Immature natural killer cell (primary cell): Measurements from ENCODE around the gene MBNL1. TPM values are rescaled to one million over a fixed set of nuclear protein-coding genes. Genes with fewer than 3 reads are reported as not detected.
A peak's percentile ranks its signal among the peaks of the same experiment; 100 is the strongest.

Source experiments
- DNase-seq, 3 donors: peaks; one replicate each; pipeline ENCODE4 v3.0.0; 2022; ENCODE audit warnings: mixed read lengths in 1 of 3
- H3K27ac Mint-ChIP-seq, 6 donors: one replicate each; pipeline ENCODE4 v1.8.0; 2020; ENCODE audit warnings: mixed read lengths in 6 of 6, mild to moderate bottlenecking in 5 of 6, inconsistent platforms in 4 of 6, moderate library complexity in 3 of 6
- H3K27me3 Mint-ChIP-seq, 3 donors: one replicate each; pipeline ENCODE4 v1.8.0; 2020 to 2021; ENCODE audit warnings: low read depth in 3 of 3, mild to moderate bottlenecking in 3 of 3, mixed read lengths in 3 of 3, moderate library complexity in 3 of 3, inconsistent platforms in 1 of 3
- H3K36me3 Mint-ChIP-seq, 3 donors: one replicate each; pipeline ENCODE4 v1.8.0; 2020; ENCODE audit warnings: mixed read lengths in 3 of 3, inconsistent platforms in 2 of 3, mild to moderate bottlenecking in 2 of 3
- H3K4me1 Mint-ChIP-seq, 2 donors: one replicate each; pipeline ENCODE4 v1.8.0; 2020; ENCODE audit warnings: inconsistent platforms in 2 of 2, mild to moderate bottlenecking in 2 of 2, mixed read lengths in 2 of 2, moderate library complexity in 1 of 2
- H3K4me3 Mint-ChIP-seq, 5 donors: one replicate each; pipeline ENCODE4 v1.8.0; 2020; ENCODE audit warnings: mild to moderate bottlenecking in 5 of 5, mixed read lengths in 5 of 5, inconsistent platforms in 3 of 5, moderate library complexity in 3 of 5
- H3K9me3 Mint-ChIP-seq, 6 donors: one replicate each; pipeline ENCODE4 v1.8.0; 2020; ENCODE audit warnings: mild to moderate bottlenecking in 6 of 6, mixed read lengths in 6 of 6, inconsistent platforms in 4 of 6, moderate library complexity in 3 of 6
- polyA plus RNA-seq, 3 donors: library from polyadenylated mRNA; unstranded; fragments of 300-500 nt; fragmentation: Illumina TruSeq; gene quantifications; one replicate each; pipeline ENCODE4 v1.2.3, GENCODE V29; 2021

Gene MBNL1
- polyA plus RNA-seq, 3 donors from 2014 or later = 270 to 399 (median 286) TPM

DNA sequence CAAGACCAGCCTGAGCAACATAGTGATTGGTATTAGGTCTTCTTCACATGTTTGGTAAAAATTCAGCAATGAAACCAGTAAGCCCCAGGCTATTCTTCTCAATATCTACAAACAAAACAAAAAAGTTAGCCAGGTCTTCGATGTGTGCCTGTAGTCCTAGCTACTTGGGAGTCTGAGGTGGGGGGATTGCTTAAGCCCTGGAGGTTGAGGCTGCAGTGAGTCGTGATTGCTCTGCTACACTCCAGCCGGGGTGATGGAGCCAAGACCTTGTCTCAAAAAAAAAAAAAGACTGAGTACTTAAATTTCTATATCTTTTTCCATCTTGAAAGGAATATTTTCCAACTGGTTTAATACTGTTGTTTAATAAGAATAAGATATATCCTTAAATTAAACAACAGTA, 106.8 kb downstream of the MBNL1 start:
- H3K4me1 Mint-ChIP-seq = peaks cover 82 to 95% of the 10 kb centered on the region in 2 donors

DNA sequence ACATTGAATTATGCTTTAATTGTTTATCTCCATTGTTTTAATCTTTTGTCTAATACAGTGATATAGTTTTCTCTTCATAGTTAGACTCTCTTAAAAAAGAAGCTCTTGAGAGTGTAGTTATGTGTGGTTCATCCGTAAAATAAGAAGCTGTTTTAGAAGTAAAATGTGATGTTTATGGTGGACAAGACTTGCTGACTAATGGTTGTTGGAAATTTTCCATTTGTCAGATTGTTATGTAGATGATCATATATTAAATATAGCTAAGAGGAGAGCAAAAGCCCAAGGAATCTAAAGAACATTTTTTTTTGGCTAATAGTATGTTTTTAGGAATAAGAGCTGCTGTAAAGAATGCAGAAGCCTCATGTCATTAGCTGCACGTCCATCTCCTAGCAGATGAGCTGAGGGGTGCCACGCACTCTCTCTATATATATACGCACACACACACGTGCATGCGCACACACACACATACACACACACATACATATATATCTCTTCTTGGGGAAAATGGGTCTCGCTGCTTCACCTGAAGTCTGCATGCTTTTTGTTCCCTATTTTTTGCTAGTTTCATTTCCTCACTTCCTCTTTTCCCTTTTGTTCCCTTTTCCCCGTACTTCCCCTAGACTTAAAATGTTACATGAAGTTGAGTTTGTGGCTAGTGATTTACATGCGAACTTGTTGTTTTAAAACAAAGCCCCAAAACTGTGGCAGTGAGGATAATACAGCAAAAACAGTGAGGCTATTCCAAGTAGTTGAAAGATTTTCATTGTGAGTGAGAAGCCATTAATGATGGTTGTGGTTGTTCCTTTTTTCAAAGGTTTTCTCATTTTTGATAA, 107.8 kb downstream of the MBNL1 start:
- Mint-ChIP-seq H3K4me3 (peak overlapping the region; percentile 36 to 64 (median 54)), H3K36me3 (peaks cover 0 to 11% (median 0%) of the 10 kb centered on the region in 3 donors), H3K27ac (peak overlapping the region; percentile 32 to 91 (median 76)), H3K4me1 (peaks cover 75 to 94% of the 10 kb centered on the region in 2 donors), H3K9me3 (no peaks in the 10 kb centered on the region), H3K27me3 (peaks cover 0 to 1% (median 0%) of the 10 kb centered on the region in 3 donors)
- peak in 1 of 3 donors; percentile 8 for DNase-seq

More for the DNA sequence above, 106.8 kb downstream of the MBNL1 start:
- Mint-ChIP-seq H3K36me3 (peaks cover 0 to 14% (median 0%) of the 10 kb centered on the region in 3 donors), H3K9me3 (no peaks in the 10 kb centered on the region), H3K4me3 (peak overlapping the region in 1 of 5 donors; percentile 7), H3K27ac (peak overlapping the region in 4 of 6 donors; percentile 12 to 76 (median 52)), H3K27me3 (peaks cover 0 to 1% (median 0%) of the 10 kb centered on the region in 3 donors)
- no peak for DNase-seq

- DNase-seq = no peak
- peaks cover 0 to 2% (median 0%) of the 10 kb centered on the region in 3 donors for H3K27me3 Mint-ChIP-seq
- peak overlapping the region in 4 of 6 donors; percentile 32 to 88 (median 62) for H3K27ac Mint-ChIP-seq
- no peaks in the 10 kb centered on the region for H3K9me3 Mint-ChIP-seq
- peaks cover 0 to 7% (median 0%) of the 10 kb centered on the region in 3 donors for H3K36me3 Mint-ChIP-seq
- H3K4me3 Mint-ChIP-seq = peak overlapping the region in 1 of 5 donors; percentile 19
- peaks cover 73 to 94% of the 10 kb centered on the region in 2 donors for H3K4me1 Mint-ChIP-seq
Observed at GRCh38 chr3:152377184-152377570, 108.4 kb downstream of the MBNL1 start.

GRCh38 chr3:152379415-152380042, 110.8 kb downstream of the MBNL1 start:
- peaks cover 0 to 7% (median 0%) of the 10 kb centered on the region in 3 donors for H3K36me3 Mint-ChIP-seq
- peaks cover 0 to 3% (median 0%) of the 10 kb centered on the region in 3 donors for H3K27me3 Mint-ChIP-seq
- DNase-seq = no peak
- peak overlapping the region in 2 of 5 donors; percentile 16 to 39 for H3K4me3 Mint-ChIP-seq
- peak overlapping the region; percentile 2 to 86 (median 67) for H3K27ac Mint-ChIP-seq
- H3K9me3 Mint-ChIP-seq = no peaks in the 10 kb centered on the region
- H3K4me1 Mint-ChIP-seq = peaks cover 77 to 94% of the 10 kb centered on the region in 2 donors

- Mint-ChIP-seq H3K27ac (peak overlapping the region; percentile 2 to 86 (median 77)), H3K4me3 (peak overlapping the region in 2 of 5 donors; percentile 39 to 56), H3K4me1 (peaks cover 75 to 94% of the 10 kb centered on the region in 2 donors), H3K27me3 (peaks cover 0 to 3% (median 0%) of the 10 kb centered on the region in 3 donors), H3K36me3 (peaks cover 0 to 7% (median 0%) of the 10 kb centered on the region in 3 donors), H3K9me3 (no peaks in the 10 kb centered on the region)
- no peak for DNase-seq
Observed at GRCh38 chr3:152380043-152380442, 111.3 kb downstream of the MBNL1 start.

DNA sequence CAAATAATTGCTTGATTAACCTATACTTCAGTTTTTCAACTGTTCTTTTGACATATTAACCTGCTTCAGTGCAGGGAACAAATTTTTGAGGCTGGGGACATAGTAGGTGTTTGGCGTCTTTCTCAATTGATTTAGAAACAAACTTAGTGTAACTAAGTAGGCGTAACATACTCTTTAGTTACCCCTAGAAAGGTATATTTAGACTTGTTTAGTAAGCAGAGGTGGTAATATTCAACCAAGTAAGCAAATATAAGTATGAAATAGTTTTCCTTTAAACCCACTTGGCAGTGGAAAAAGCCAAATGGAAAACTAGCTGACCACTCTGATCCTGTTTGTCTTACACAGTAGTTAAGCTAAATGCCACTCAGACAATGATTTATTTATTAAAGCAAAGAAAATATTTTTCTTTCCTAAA, 113.2 kb downstream of the MBNL1 start:
- H3K4me3 Mint-ChIP-seq = peak overlapping the region in 4 of 5 donors; percentile 2 to 79 (median 72)
- H3K27me3 Mint-ChIP-seq = peaks cover 0 to 2% (median 0%) of the 10 kb centered on the region in 3 donors
- H3K4me1 Mint-ChIP-seq = peaks cover 74 to 94% of the 10 kb centered on the region in 2 donors
- no peak for DNase-seq
- H3K36me3 Mint-ChIP-seq = peaks cover 0 to 7% (median 0%) of the 10 kb centered on the region in 3 donors
- peak overlapping the region; percentile 10 to 90 (median 70) for H3K27ac Mint-ChIP-seq
- H3K9me3 Mint-ChIP-seq = no peaks in the 10 kb centered on the region

DNA sequence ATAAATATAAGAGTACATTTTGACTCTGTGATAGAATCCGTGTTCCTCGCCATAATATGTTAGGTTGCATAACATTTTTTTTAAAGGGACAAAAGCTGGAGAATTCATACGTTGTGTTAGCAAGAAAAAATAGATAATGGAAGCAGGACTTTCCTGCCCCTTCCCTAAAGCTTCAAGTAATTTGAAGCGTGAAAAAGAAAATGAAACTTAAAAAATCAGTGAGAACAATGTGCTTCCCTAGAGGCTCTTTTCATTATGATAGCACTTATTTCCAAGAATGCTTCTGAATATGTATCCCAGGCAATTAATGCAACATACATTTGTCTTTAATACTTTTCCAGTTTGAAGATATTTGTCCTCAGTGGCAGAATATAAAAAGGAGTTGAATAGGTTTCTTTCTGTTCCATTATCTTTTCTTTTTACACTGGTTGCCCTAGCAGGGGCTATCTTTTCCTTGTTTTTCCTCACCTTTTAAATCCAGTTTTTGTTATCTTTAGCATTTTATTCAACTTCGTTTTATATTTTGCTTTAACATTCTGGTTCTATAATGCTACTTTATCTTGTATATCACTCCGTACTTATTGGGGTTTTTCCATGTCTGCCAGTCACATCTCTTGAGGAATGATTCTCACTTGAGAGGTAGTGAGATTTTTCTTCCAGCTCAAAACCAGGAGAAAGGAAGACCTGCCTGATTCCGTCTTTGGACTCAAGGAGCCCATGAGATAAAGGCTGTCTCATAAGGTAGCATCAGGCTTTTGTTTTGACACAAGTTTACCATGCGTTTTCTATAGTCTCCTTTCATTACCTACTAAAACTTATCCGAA, 113.8 kb downstream of the MBNL1 start:
- Mint-ChIP-seq H3K36me3 (peaks cover 0 to 7% (median 0%) of the 10 kb centered on the region in 3 donors), H3K4me3 (peak overlapping the region; percentile 63 to 79 (median 70)), H3K9me3 (no peaks in the 10 kb centered on the region), H3K27ac (peak overlapping the region; percentile 72 to 94 (median 90)), H3K4me1 (peaks cover 74 to 94% of the 10 kb centered on the region in 2 donors), H3K27me3 (peaks cover 0 to 2% (median 0%) of the 10 kb centered on the region in 3 donors)
- DNase-seq = peak; percentile 13 to 16 (median 16)

DNA sequence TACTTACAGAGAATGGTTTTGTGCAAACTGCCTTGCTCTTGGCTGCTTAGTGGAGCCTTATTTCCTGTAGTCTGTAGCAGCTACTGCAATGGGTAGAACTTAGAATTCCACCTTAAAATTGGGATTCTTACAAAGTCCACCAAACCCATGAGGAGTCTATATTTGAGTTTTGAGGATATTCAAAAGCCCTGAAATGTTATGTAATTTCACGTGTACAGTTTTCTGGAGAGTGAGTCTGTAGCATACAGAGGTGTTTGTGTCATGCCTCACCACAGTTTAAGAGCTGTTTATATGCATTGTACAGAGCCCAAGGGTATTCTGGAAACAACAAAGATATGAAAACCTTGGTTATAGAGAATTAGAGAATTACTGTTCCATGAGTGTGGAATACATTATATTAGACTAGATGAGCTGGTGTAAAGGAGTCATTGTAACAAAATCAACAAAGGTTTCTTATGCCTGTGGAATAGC, 114.4 kb downstream of the MBNL1 start:
- H3K27ac Mint-ChIP-seq = peak overlapping the region; percentile 72 to 94 (median 90)
- H3K9me3 Mint-ChIP-seq = no peaks in the 10 kb centered on the region
- DNase-seq = no peak
- H3K4me3 Mint-ChIP-seq = peak overlapping the region; percentile 63 to 79 (median 70)
- peaks cover 76 to 94% of the 10 kb centered on the region in 2 donors for H3K4me1 Mint-ChIP-seq
- peaks cover 0 to 4% (median 0%) of the 10 kb centered on the region in 3 donors for H3K36me3 Mint-ChIP-seq
- peaks cover 0 to 2% (median 0%) of the 10 kb centered on the region in 3 donors for H3K27me3 Mint-ChIP-seq

- Mint-ChIP-seq H3K27me3 (peaks cover 0 to 2% (median 0%) of the 10 kb centered on the region in 3 donors), H3K9me3 (no peaks in the 10 kb centered on the region), H3K4me1 (peaks cover 80 to 98% of the 10 kb centered on the region in 2 donors), H3K27ac (peak overlapping the region; percentile 40 to 74 (median 60)), H3K4me3 (peak overlapping the region in 2 of 5 donors; percentile 9 to 48), H3K36me3 (peaks cover 0 to 5% (median 0%) of the 10 kb centered on the region in 3 donors)
- no peak for DNase-seq
Observed at GRCh38 chr3:152384412-152384811, 115.7 kb downstream of the MBNL1 start.

- Mint-ChIP-seq H3K4me1 (peaks cover 75 to 97% of the 10 kb centered on the region in 2 donors), H3K27ac (peak overlapping the region; percentile 1 to 73 (median 34)), H3K36me3 (peaks cover 0 to 4% (median 0%) of the 10 kb centered on the region in 3 donors), H3K4me3 (peak overlapping the region in 2 of 5 donors; percentile 3 to 41), H3K27me3 (peaks cover 0 to 2% (median 0%) of the 10 kb centered on the region in 3 donors), H3K9me3 (no peaks in the 10 kb centered on the region)
- DNase-seq = no peak
Observed at GRCh38 chr3:152385761-152386160, 117.0 kb downstream of the MBNL1 start.

- Mint-ChIP-seq H3K27me3 (peaks cover 0 to 2% (median 0%) of the 10 kb centered on the region in 3 donors), H3K36me3 (peaks cover 0 to 4% (median 0%) of the 10 kb centered on the region in 3 donors), H3K27ac (peak overlapping the region in 4 of 6 donors; percentile 55 to 73 (median 65)), H3K9me3 (no peaks in the 10 kb centered on the region), H3K4me3 (peak overlapping the region in 2 of 5 donors; percentile 3 to 41), H3K4me1 (peaks cover 78 to 97% of the 10 kb centered on the region in 2 donors)
- DNase-seq = no peak
Observed at GRCh38 chr3:152386208-152386607, 117.5 kb downstream of the MBNL1 start.

- Mint-ChIP-seq H3K4me1 (peaks cover 78 to 98% of the 10 kb centered on the region in 2 donors), H3K36me3 (peaks cover 0 to 4% (median 0%) of the 10 kb centered on the region in 3 donors), H3K27ac (peak overlapping the region in 4 of 6 donors; percentile 0 to 58 (median 43)), H3K4me3 (no peak overlapping the region), H3K27me3 (no peaks in the 10 kb centered on the region), H3K9me3 (no peaks in the 10 kb centered on the region)
- no peak for DNase-seq
Observed at GRCh38 chr3:152388631-152389030, 119.9 kb downstream of the MBNL1 start.
